ENCODE data around the gene SLCO3A1. TPM values are rescaled to one million over a fixed set of nuclear protein-coding genes. Genes with fewer than 3 reads are reported as not detected.

The SLCO3A1 gene
- total RNA-seq, 1 donor from 2014 or later = 7.7 TPM

DNA sequence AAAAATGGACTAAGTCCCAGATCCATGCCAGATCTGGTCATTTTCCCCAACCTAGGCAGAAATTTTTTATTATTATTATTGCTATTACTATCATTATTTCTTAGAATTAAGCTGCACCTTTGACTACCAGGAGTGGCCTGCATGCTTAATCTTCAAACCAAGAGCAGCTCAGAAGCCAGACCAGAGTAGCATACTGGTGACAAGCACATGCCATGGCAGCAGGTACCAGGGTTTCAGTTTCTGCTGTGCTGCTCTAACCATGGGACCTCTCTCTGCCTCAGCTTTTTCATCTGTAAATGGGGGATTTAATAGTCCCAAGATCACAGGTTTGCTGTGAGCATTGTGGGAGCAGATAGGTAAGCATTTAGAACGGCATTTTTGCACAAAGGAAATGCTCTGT, 262.3 kb downstream of the SLCO3A1 start:
- H3K9me3 Mint-ChIP-seq (ENCODE audit: low read depth) = no peaks in the 10 kb centered on the region
- peaks cover 3% of the 10 kb centered on the region for H3K27me3 Mint-ChIP-seq
- TF ChIP-seq, protein P1, sequence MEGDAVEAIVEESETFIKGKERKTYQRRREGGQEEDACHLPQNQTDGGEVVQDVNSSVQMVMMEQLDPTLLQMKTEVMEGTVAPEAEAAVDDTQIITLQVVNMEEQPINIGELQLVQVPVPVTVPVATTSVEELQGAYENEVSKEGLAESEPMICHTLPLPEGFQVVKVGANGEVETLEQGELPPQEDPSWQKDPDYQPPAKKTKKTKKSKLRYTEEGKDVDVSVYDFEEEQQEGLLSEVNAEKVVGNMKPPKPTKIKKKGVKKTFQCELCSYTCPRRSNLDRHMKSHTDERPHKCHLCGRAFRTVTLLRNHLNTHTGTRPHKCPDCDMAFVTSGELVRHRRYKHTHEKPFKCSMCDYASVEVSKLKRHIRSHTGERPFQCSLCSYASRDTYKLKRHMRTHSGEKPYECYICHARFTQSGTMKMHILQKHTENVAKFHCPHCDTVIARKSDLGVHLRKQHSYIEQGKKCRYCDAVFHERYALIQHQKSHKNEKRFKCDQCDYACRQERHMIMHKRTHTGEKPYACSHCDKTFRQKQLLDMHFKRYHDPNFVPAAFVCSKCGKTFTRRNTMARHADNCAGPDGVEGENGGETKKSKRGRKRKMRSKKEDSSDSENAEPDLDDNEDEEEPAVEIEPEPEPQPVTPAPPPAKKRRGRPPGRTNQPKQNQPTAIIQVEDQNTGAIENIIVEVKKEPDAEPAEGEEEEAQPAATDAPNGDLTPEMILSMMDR (IDR thresholded peaks at IDR 0.05; ENCODE audit: unreplicated experiment) = no peak
- H3K36me3 Mint-ChIP-seq (ENCODE audit: insufficient read depth) = no peaks in the 10 kb centered on the region
- H3K27ac Mint-ChIP-seq = no peak overlapping the region
- peaks cover 23% of the 10 kb centered on the region for H3K4me1 Mint-ChIP-seq (ENCODE audit: low read depth)
- no peak for DNase-seq (ENCODE audit: low spot score, unreplicated experiment)
- H3K4me3 Mint-ChIP-seq (ENCODE audit: low read depth) = no peak overlapping the region

DNA sequence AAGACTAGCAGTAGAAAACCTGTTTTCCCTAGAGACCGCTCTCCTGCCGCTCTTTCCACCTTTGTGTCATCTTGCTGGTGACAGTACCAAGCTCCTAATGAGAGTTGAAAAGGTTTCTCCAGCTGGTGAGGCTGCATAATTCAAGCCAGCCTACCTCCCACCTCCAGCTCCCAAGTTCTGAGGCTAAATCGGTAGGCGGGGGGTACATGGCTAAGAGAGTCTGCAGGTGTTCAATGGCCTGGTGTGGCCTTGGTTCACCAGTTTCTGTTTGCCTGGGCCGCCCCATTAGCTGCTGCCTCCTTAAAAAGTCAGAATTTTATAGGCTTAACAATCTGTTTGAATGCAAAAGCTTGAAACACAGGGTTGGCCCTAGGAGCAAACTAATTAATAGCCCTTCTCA, 262.8 kb downstream of the SLCO3A1 start:
- peaks cover 26% of the 10 kb centered on the region for H3K4me1 Mint-ChIP-seq (ENCODE audit: low read depth)
- H3K36me3 Mint-ChIP-seq (ENCODE audit: insufficient read depth) = peaks cover under 1% of the 10 kb centered on the region
- TF ChIP-seq, protein P1 (IDR thresholded peaks at IDR 0.05; ENCODE audit: unreplicated experiment) = no peak
- no peak overlapping the region for H3K27ac Mint-ChIP-seq
- H3K27me3 Mint-ChIP-seq = peaks cover 3% of the 10 kb centered on the region
- H3K4me3 Mint-ChIP-seq (ENCODE audit: low read depth) = no peak overlapping the region
- peaks cover under 1% of the 10 kb centered on the region for H3K9me3 Mint-ChIP-seq (ENCODE audit: low read depth)
- no peak for DNase-seq (ENCODE audit: low spot score, unreplicated experiment)

DNA sequence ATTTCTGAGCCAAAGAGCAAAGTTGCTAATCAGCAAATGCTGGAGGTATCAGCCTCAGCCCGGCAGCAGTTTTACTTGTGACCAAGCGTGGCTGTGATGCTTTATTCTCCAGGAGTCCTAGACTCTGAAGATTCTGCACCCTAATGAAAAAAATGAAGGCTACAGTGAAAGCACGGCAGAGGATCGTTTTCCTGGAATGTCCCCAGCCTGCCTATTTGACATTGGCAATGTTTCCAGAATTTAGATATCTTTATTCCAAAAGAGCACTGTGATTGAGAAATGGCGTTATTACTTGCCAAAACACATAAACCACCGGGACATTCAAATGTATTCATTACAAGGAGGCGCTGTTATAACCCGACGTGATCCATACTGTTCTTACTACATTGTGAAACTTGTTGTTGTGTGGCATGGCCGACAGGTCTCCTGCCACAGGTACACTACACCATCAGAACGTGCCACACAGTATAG, 263.8 kb downstream of the SLCO3A1 start:
- Mint-ChIP-seq H3K4me3 (ENCODE audit: low read depth) (no peak overlapping the region), H3K27ac (no peak overlapping the region), H3K27me3 (no peaks in the 10 kb centered on the region), H3K4me1 (ENCODE audit: low read depth) (peaks cover 30% of the 10 kb centered on the region), H3K9me3 (ENCODE audit: low read depth) (peaks cover 8% of the 10 kb centered on the region), H3K36me3 (ENCODE audit: insufficient read depth) (peaks cover 7% of the 10 kb centered on the region)
- TF ChIP-seq, protein P1 (IDR thresholded peaks at IDR 0.05; ENCODE audit: unreplicated experiment) = no peak
- DNase-seq (ENCODE audit: low spot score, unreplicated experiment) = no peak

DNA sequence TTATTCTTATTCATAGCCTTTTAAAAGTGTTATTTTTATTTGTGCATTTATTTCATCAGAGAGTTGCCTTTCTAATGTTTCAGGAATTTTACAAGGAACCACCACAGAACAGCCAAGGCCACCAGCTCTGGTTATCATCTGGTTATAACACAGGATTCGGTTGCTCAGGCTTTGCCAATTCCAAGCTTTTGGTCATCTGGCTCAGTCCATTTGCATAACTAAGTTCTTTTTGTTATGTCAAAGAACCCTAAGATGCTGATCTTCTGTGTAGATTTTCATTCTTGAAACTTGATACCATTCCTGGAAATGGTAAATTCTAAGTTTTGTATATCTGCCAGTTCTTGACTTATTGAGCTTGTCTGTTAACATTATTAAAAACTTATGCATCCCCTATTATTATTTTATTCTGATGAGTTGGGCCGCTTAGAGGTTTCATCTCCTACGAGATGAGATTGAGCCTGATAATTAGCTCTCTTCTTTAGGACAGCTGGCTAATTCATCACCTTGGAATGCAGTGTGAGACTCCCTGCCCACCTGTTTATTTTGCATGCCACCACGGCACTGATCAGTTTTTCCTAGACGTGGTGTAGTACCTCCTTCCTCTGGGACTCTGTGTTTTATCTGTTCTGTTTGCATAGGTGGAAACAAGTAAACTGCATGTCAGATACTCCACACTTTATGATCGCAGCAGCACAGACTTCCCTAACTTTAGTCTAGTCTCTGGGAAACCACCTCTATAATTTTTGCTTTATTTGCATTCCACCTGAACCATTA, 264.8 kb downstream of the SLCO3A1 start:
- no peak for DNase-seq (ENCODE audit: low spot score, unreplicated experiment)
- Mint-ChIP-seq H3K36me3 (ENCODE audit: insufficient read depth) (peaks cover 7% of the 10 kb centered on the region), H3K4me1 (ENCODE audit: low read depth) (peaks cover 30% of the 10 kb centered on the region), H3K4me3 (ENCODE audit: low read depth) (no peak overlapping the region), H3K27ac (no peak overlapping the region), H3K27me3 (no peaks in the 10 kb centered on the region), H3K9me3 (ENCODE audit: low read depth) (peaks cover 11% of the 10 kb centered on the region)
- TF ChIP-seq, protein P1 (IDR thresholded peaks at IDR 0.05; ENCODE audit: unreplicated experiment) = no peak

DNA sequence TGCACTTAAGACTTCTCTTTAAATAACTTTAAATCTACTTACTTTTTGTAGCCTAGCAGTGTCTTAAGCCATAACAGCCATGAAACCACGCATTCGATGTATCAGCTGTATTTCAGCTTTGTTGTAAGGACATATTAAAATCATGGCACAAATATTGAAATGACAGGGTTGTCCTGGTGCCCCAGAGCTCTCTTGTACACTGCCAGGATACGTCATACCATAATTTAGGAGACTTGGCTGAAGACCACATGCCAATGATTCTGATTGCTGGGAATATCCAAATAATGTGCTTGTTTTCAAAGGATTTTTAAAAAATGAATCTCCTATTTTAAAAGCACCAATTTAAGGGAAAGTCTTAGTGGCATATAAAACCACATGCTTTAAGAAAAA, 265.4 kb downstream of the SLCO3A1 start:
- peaks cover 10% of the 10 kb centered on the region for H3K36me3 Mint-ChIP-seq (ENCODE audit: insufficient read depth)
- H3K4me3 Mint-ChIP-seq (ENCODE audit: low read depth) = no peak overlapping the region
- DNase-seq (ENCODE audit: low spot score, unreplicated experiment) = no peak
- TF ChIP-seq, protein P1 (IDR thresholded peaks at IDR 0.05; ENCODE audit: unreplicated experiment) = no peak
- H3K4me1 Mint-ChIP-seq (ENCODE audit: low read depth) = peaks cover 36% of the 10 kb centered on the region
- H3K27ac Mint-ChIP-seq = no peak overlapping the region
- no peaks in the 10 kb centered on the region for H3K27me3 Mint-ChIP-seq
- peaks cover 11% of the 10 kb centered on the region for H3K9me3 Mint-ChIP-seq (ENCODE audit: low read depth)

All from progenitor cell of endocrine pancreas (in vitro differentiated cells).